ENCODE measurements around the gene NINJ2. TPM values are rescaled to one million over a fixed set of nuclear protein-coding genes. Genes with fewer than 3 reads are reported as not detected.

The NINJ2 gene
- total RNA-seq, 1 donor, result 5.8 TPM

DNA sequence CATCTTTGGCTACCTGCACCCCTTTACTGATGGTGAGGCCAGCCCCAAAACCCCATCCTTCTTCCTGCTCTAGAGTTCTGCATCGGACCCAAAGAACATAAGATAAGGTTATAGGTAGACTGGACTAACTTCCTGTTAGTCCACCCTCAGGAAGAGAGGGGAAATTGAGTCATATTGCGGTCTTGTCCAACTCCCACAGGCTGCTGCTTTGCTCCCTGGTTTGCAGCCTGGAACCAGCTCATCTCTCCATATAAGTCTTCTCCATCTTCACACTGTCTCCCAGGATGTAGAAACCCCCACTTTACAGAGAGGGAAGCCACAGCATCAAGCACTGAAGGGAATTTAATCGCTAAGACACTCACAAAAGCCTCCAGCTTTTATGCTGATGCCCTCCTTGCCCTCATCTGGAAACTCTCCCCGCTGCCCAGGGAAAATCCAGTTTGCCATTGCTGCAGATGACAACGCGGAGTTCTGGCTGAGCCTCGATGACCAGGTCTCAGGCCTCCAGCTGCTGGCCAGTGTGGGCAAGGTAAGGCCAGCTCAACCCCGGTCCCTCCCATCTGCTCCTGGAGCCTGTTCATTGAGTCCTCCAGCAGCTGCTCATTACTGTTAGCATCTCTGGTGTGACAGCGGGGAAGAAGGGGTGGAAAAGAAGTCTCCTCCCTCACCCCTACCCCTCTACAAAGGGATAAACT, 118.2 kb downstream of the NINJ2 start:
- Histone ChIP-seq H3K4me2 (ENCODE audit: insufficient read depth, low read length) (no peak overlapping the region), H3K9me3 (ENCODE audit: low read depth, low read length) (no peaks in the 10 kb centered on the region), H3K36me3 (ENCODE audit: insufficient read depth, low read length) (no peaks in the 10 kb centered on the region), H4K20me1 (ENCODE audit: insufficient read depth, low read length) (no peaks in the 10 kb centered on the region), H3K79me2 (ENCODE audit: insufficient read depth, low read length) (no peaks in the 10 kb centered on the region), H3K27ac (ENCODE audit: low read depth, low read length) (no peak overlapping the region), H3K27me3 (ENCODE audit: insufficient read depth, low read length) (peaks cover 14% of the 10 kb centered on the region), H3K4me3 (ENCODE audit: insufficient read depth, low read length) (no peak overlapping the region), H3K4me1 (ENCODE audit: insufficient read depth, low read length) (no peaks in the 10 kb centered on the region), H2AFZ (ENCODE audit: low read length) (no peak overlapping the region)
- TF ChIP-seq, protein P1, sequence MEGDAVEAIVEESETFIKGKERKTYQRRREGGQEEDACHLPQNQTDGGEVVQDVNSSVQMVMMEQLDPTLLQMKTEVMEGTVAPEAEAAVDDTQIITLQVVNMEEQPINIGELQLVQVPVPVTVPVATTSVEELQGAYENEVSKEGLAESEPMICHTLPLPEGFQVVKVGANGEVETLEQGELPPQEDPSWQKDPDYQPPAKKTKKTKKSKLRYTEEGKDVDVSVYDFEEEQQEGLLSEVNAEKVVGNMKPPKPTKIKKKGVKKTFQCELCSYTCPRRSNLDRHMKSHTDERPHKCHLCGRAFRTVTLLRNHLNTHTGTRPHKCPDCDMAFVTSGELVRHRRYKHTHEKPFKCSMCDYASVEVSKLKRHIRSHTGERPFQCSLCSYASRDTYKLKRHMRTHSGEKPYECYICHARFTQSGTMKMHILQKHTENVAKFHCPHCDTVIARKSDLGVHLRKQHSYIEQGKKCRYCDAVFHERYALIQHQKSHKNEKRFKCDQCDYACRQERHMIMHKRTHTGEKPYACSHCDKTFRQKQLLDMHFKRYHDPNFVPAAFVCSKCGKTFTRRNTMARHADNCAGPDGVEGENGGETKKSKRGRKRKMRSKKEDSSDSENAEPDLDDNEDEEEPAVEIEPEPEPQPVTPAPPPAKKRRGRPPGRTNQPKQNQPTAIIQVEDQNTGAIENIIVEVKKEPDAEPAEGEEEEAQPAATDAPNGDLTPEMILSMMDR (IDR thresholded peaks at IDR 0.05; ENCODE audit: extremely low read depth, low read depth, low read length), result no peak
- peak; percentile 67 for DNase-seq (ENCODE audit: insufficient read length, low spot score, missing footprints)

DNA sequence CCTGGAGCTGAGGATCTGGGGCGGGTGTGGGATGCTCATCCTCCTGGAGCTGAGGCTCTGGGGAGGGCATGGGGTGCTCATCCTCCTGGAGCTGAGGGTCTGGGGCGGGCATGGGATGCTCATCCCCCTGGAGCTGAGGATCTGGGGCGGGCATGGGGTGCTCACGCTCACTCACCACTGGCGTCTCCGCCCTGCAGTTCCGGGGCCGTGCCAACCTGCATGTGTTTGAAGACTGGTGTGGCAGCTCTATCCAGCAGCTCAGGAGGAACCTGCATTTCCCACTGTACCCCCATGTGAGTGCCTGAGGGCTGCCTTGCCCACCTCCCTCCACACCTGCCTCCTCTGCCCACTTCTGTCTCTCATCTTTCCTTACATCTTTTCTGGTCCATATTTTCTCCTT, 119.1 kb downstream of the NINJ2 start:
- peak; percentile 51 for DNase-seq (ENCODE audit: insufficient read length, low spot score, missing footprints)
- no peak overlapping the region for H3K27ac ChIP-seq (ENCODE audit: low read depth, low read length)
- H3K9me3 ChIP-seq (ENCODE audit: low read depth, low read length), result no peaks in the 10 kb centered on the region
- no peak overlapping the region for H2AFZ ChIP-seq (ENCODE audit: low read length)
- TF ChIP-seq, protein P1 (IDR thresholded peaks at IDR 0.05; ENCODE audit: extremely low read depth, low read depth, low read length), result no peak
- H4K20me1 ChIP-seq (ENCODE audit: insufficient read depth, low read length), result no peaks in the 10 kb centered on the region
- H3K4me2 ChIP-seq (ENCODE audit: insufficient read depth, low read length), result no peak overlapping the region
- H3K4me3 ChIP-seq (ENCODE audit: insufficient read depth, low read length), result no peak overlapping the region
- peaks cover 9% of the 10 kb centered on the region for H3K27me3 ChIP-seq (ENCODE audit: insufficient read depth, low read length)
- no peaks in the 10 kb centered on the region for H3K36me3 ChIP-seq (ENCODE audit: insufficient read depth, low read length)
- peaks cover 3% of the 10 kb centered on the region for H3K4me1 ChIP-seq (ENCODE audit: insufficient read depth, low read length)
- H3K79me2 ChIP-seq (ENCODE audit: insufficient read depth, low read length), result no peaks in the 10 kb centered on the region

DNA sequence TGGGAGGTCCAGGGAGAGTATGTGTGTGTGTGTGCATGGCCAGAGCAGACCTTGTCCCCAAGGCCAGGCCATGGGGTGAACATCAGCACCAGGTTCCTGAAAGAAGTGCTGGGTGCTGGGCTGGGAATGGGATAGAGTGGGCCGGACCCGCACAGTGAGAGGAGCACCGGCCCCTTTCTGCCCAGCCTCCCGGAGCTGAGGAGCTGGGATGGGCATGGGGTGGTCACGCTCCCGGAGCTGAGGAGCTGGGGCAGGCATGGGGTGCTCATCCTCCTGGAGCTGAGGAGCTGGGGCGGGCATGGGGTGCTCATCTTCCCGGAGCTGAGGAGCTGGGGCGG, 120.2 kb downstream of the NINJ2 start:
- Histone ChIP-seq H3K9me3 (ENCODE audit: low read depth, low read length) (no peaks in the 10 kb centered on the region), H2AFZ (ENCODE audit: low read length) (no peak overlapping the region), H3K36me3 (ENCODE audit: insufficient read depth, low read length) (no peaks in the 10 kb centered on the region), H3K4me3 (ENCODE audit: insufficient read depth, low read length) (no peak overlapping the region), H4K20me1 (ENCODE audit: insufficient read depth, low read length) (no peaks in the 10 kb centered on the region), H3K4me1 (ENCODE audit: insufficient read depth, low read length) (peaks cover 9% of the 10 kb centered on the region), H3K4me2 (ENCODE audit: insufficient read depth, low read length) (no peak overlapping the region), H3K79me2 (ENCODE audit: insufficient read depth, low read length) (no peaks in the 10 kb centered on the region), H3K27me3 (ENCODE audit: insufficient read depth, low read length) (peaks cover 5% of the 10 kb centered on the region), H3K27ac (ENCODE audit: low read depth, low read length) (no peak overlapping the region)
- TF ChIP-seq, protein P1 (IDR thresholded peaks at IDR 0.05; ENCODE audit: extremely low read depth, low read depth, low read length), result no peak
- peak; percentile 75 for DNase-seq (ENCODE audit: insufficient read length, low spot score, missing footprints)

DNA sequence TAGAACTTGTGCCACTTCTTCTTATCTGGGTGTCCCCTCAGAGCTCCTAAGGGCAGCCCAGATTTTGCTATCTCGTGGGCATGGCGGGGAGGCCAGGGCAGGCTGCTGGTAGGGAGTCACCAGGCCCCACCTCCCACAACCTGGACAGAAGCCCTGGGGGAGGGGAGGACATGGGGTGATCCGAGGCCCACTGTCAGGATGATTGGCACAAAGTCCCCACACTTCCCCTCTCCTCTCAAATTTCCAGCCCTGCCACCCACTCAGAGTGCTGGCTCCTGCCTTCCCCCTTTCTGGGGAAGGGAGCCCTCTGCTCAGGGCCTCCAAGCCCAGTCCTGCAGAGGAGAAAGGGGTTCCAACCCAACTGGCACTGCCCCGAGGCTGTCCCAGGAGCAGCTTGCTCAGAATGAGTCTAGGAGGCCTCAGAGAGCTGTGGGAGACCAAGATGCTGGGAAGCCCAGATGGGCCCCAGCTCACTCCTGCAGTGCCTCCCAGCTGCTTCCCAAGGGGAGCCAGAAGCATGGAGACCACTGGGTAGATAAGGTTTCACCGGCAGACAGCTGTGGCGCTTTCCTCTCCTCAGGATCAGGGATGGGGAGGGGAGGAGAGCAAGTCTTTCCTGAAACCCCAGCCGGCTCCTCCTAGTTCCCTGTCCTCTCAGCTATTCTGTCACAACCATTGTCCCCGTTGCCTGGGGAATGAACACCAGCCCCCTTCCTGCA, 120.7 kb downstream of the NINJ2 start:
- H3K27ac ChIP-seq (ENCODE audit: low read depth, low read length), result no peak overlapping the region
- H3K4me2 ChIP-seq (ENCODE audit: insufficient read depth, low read length), result no peak overlapping the region
- no peak overlapping the region for H2AFZ ChIP-seq (ENCODE audit: low read length)

More for the DNA sequence above, 120.7 kb downstream of the NINJ2 start:
- Histone ChIP-seq H3K36me3 (ENCODE audit: insufficient read depth, low read length) (no peaks in the 10 kb centered on the region), H3K4me1 (ENCODE audit: insufficient read depth, low read length) (peaks cover 9% of the 10 kb centered on the region), H4K20me1 (ENCODE audit: insufficient read depth, low read length) (no peaks in the 10 kb centered on the region), H3K9me3 (ENCODE audit: low read depth, low read length) (no peaks in the 10 kb centered on the region), H3K27me3 (ENCODE audit: insufficient read depth, low read length) (peaks cover 5% of the 10 kb centered on the region), H3K79me2 (ENCODE audit: insufficient read depth, low read length) (no peaks in the 10 kb centered on the region), H3K4me3 (ENCODE audit: insufficient read depth, low read length) (no peak overlapping the region)
- peak; percentile 23 for DNase-seq (ENCODE audit: insufficient read length, low spot score, missing footprints)
- TF ChIP-seq, protein P1 (IDR thresholded peaks at IDR 0.05; ENCODE audit: extremely low read depth, low read depth, low read length), result no peak
